ENCODE data around the gene NAMPT.

DNA sequence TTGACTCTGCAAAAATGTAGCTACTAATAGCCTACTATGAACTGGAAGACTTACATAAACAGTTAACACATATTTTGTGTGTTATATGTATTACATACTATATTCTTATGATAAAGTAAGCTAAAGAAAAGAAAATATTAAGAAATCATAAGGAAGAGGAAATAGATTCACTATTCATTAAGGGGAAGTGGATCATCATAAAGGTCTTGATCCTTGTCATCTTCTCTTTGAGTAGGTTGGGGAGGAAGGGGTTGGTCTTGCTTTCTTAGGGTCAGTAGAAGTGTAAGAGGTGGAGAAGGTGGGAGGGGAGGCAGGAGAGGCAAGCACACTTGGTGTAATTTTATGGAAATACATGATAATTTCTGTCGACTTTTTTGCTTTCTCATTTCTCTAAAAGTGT, 81.3 kb downstream of the NAMPT start:
- TF ChIP-seq, protein P1, sequence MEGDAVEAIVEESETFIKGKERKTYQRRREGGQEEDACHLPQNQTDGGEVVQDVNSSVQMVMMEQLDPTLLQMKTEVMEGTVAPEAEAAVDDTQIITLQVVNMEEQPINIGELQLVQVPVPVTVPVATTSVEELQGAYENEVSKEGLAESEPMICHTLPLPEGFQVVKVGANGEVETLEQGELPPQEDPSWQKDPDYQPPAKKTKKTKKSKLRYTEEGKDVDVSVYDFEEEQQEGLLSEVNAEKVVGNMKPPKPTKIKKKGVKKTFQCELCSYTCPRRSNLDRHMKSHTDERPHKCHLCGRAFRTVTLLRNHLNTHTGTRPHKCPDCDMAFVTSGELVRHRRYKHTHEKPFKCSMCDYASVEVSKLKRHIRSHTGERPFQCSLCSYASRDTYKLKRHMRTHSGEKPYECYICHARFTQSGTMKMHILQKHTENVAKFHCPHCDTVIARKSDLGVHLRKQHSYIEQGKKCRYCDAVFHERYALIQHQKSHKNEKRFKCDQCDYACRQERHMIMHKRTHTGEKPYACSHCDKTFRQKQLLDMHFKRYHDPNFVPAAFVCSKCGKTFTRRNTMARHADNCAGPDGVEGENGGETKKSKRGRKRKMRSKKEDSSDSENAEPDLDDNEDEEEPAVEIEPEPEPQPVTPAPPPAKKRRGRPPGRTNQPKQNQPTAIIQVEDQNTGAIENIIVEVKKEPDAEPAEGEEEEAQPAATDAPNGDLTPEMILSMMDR (IDR thresholded peaks at IDR 0.05), result no peak
- TF ChIP-seq POLR2A (IDR thresholded peaks at IDR 0.05) (no peak), POLR2AphosphoS5 (IDR thresholded peaks at IDR 0.05) (no peak), EP300 (IDR thresholded peaks at IDR 0.05) (no peak)

All from suprapubic skin (tissue), 4 donors.